Endodermal cell (in vitro differentiated cells): ENCODE results near the gene TPX2. TPM values are rescaled to one million over a fixed set of nuclear protein-coding genes. Genes with fewer than 3 reads are reported as not detected.
"Not testable (repeated sequence)": the region's sequence is repeated elsewhere in the genome, so short reads cannot be mapped to it uniquely, and the experiment has no call there.

Experiments
- DNase-seq: peaks from one replicate; pipeline ENCODE4 v3.0.0-alpha.2; 2017
- H3K27ac ChIP-seq: 2 replicates; pipeline ENCODE4 v1.5.1; 2013; ENCODE audit warnings: mild to moderate bottlenecking, low read depth, low read length, moderate library complexity
- H3K27me3 ChIP-seq: 2 replicates; pipeline ENCODE4 v1.6.1; 2013; ENCODE audit warnings: mild to moderate bottlenecking, low read length, moderate library complexity; ENCODE audit not compliant: insufficient read depth, control insufficient read depth, poor library complexity, severe bottlenecking
- H3K36me3 ChIP-seq: 2 replicates; pipeline ENCODE4 v1.7.0; 2013; ENCODE audit warnings: mild to moderate bottlenecking, low read length, moderate library complexity; ENCODE audit not compliant: control insufficient read depth, insufficient read depth
- H3K4me1 ChIP-seq: one replicate; pipeline ENCODE4 v1.7.0; 2013; ENCODE audit warnings: low read length; ENCODE audit not compliant: control insufficient read depth, insufficient read depth
- H3K4me3 ChIP-seq: 2 replicates; pipeline ENCODE4 v1.5.1; 2013; ENCODE audit warnings: mild to moderate bottlenecking, low read length, moderate library complexity
- H3K9ac ChIP-seq: 2 replicates; pipeline ENCODE4 v1.6.1; 2013; ENCODE audit warnings: mild to moderate bottlenecking, low read length, moderate library complexity; ENCODE audit not compliant: poor library complexity, severe bottlenecking; ENCODE audit errors: extremely low read depth
- H3K9me3 ChIP-seq: 2 replicates; pipeline ENCODE4 v1.6.1; 2013; ENCODE audit warnings: mild to moderate bottlenecking, low read length, moderate library complexity; ENCODE audit not compliant: control insufficient read depth
- H3K27ac Mint-ChIP-seq: 2 replicates; pipeline ENCODE4 v1.8.0; 2020; ENCODE audit warnings: mixed read lengths
- H3K27me3 Mint-ChIP-seq: 2 replicates; pipeline ENCODE4 v1.8.0; 2021; ENCODE audit warnings: mild to moderate bottlenecking, mixed read lengths; ENCODE audit not compliant: insufficient read depth
- H3K36me3 Mint-ChIP-seq: 2 replicates; pipeline ENCODE4 v1.8.0; 2020; ENCODE audit warnings: low read depth, mixed read lengths
- H3K4me1 Mint-ChIP-seq: 2 replicates; pipeline ENCODE4 v1.8.0; 2020; ENCODE audit warnings: mixed read lengths
- H3K4me3 Mint-ChIP-seq: 2 replicates; pipeline ENCODE4 v1.8.0; 2020; ENCODE audit warnings: mild to moderate bottlenecking, moderate library complexity, mixed read lengths
- H3K9me3 Mint-ChIP-seq: 2 replicates; pipeline ENCODE4 v1.8.0; 2020; ENCODE audit warnings: mild to moderate bottlenecking, mixed read lengths
- CTCF ChIP-seq: fragments of 200-600 bp; sonication (generic); conservative IDR thresholded peaks from 2 replicates; pipeline ENCODE4 v1.5.0; 2021; ENCODE audit warnings: antibody characterized with exemption, mild to moderate bottlenecking
- whole genome bisulfite sequencing, 2 experiments: methylation state at CpG; one replicate each; pipeline versions ENCODE4 v1.1.5 to v1.1.7; 2013; ENCODE audit warnings: missing lambda C conversion rate in 2 of 2, mixed read lengths in 1 of 2; ENCODE audit not compliant: insufficient coverage in 1 of 2, insufficient read length in 1 of 2; 5-methylcytosine and 5-hydroxymethylcytosine counted together
- total RNA-seq, 2 donors: library from RNA; stranded (reverse); fragmentation: NEBNext Ultra II Directional in 1 of 2; extraction: Animal tissue kit (Norgen Biotek cat#: 25700) in 1 of 2; gene quantifications; 2 replicates in 1 of 2; 3 replicates in 1 of 2; pipeline ENCODE4 v1.2.1, GENCODE V29; 2021

Gene TPX2
- total RNA-seq, 2 donors from 2014 or later, result 108 to 118 TPM

DNA sequence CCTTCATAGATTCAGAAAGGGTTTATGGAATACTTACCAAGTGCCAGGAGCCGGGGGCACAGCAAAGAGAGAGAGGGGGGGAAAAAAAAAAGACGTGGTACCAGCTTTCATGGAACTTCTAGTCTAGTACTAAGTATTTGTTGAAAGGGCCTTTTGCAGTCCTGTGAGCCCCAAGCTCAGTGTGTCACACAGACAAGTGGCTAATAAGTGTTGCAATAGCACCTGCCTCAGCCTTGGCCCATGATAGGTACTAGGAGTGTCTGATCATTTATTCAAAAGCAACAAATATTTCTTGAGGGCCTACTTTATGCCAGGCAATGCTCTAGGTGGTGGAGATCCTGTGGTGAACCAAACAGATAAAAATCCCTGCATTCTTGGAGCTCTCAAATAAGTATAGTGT, 88.0 kb downstream of the TPX2 start:
- no peak overlapping the region for H3K9ac ChIP-seq
- peaks cover 3% of the 10 kb centered on the region for H3K4me1 ChIP-seq
- no peak for DNase-seq
- Mint-ChIP-seq H3K9me3 (no peaks in the 10 kb centered on the region), H3K27me3 (no peaks in the 10 kb centered on the region), H3K27ac (no peak overlapping the region), H3K4me1 (peaks cover 3% of the 10 kb centered on the region), H3K36me3 (no peaks in the 10 kb centered on the region), H3K4me3 (no peak overlapping the region)
- no peaks in the 10 kb centered on the region for H3K36me3 ChIP-seq
- WGBS, 2 experiments, result 83 to 91% methylated on average over 2 of the region's 2 CpGs
- H3K27ac ChIP-seq, result no peak overlapping the region
- H3K27me3 ChIP-seq, result no peaks in the 10 kb centered on the region
- no peaks in the 10 kb centered on the region for H3K9me3 ChIP-seq
- no peak overlapping the region for H3K4me3 ChIP-seq
- no peak for TF ChIP-seq CTCF

GRCh38 chr20:31828016-31828415, 88.9 kb downstream of the TPX2 start:
- WGBS, 2 experiments, result 84 to 98% methylated on average over 7 to 10 of the region's 11 CpGs
- not testable (repeated sequence) for H3K27me3 Mint-ChIP-seq, H3K36me3 Mint-ChIP-seq, H3K4me1 ChIP-seq, H3K4me3 ChIP-seq, DNase-seq, H3K9me3 ChIP-seq, H3K4me1 Mint-ChIP-seq, H3K27ac Mint-ChIP-seq, H3K27ac ChIP-seq, H3K4me3 Mint-ChIP-seq, H3K9me3 Mint-ChIP-seq, H3K9ac ChIP-seq, H3K36me3 ChIP-seq, H3K27me3 ChIP-seq

- no peak for TF ChIP-seq CTCF
- no peak overlapping the region for H3K27ac Mint-ChIP-seq
- 88 to 89% methylated on average over 6 of the region's 6 CpGs for WGBS, 2 experiments
- H3K4me3 ChIP-seq, result no peak overlapping the region
- no peak for DNase-seq
- peaks cover 3% of the 10 kb centered on the region for H3K4me1 Mint-ChIP-seq
- no peaks in the 10 kb centered on the region for H3K36me3 ChIP-seq
- H3K4me3 Mint-ChIP-seq, result no peak overlapping the region
- H3K27me3 ChIP-seq, result no peaks in the 10 kb centered on the region
- H3K36me3 Mint-ChIP-seq, result no peaks in the 10 kb centered on the region
- H3K9ac ChIP-seq, result no peak overlapping the region
- no peaks in the 10 kb centered on the region for H3K9me3 Mint-ChIP-seq
- no peaks in the 10 kb centered on the region for H3K27me3 Mint-ChIP-seq
- no peaks in the 10 kb centered on the region for H3K9me3 ChIP-seq
- H3K27ac ChIP-seq, result no peak overlapping the region
- peaks cover 3% of the 10 kb centered on the region for H3K4me1 ChIP-seq
These were observed 90.6 kb downstream of the TPX2 start for GRCh38 chr20:31829731-31830130.

DNA sequence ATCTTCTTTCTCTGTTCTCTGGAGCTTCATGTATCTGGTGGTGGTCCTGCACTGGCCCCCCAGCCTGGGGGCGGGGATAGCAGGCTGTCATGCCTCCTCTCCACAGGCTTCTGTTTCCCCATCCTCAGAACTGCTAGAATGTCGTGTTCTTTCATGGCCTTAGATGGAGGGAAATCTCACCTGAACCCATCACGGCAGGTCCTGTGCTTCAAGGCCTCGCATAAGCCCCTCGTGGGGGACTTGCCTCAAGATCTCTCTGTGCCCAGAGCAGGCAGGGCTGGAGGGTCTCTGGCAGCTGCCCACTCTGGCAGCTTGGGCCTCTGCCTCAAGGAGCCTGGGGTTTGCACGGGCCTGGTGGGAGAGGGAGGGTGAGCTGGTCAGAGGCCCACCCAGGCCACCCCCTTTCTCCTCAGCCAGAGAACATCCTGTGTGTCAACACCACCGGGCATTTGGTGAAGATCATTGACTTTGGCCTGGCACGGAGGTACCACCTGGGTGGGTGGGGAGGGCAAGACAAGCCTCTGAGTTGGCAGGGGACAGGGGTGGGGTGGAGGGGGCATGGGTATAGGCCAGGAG, 91.4 kb downstream of the TPX2 start:
- Mint-ChIP-seq H3K27ac (no peak overlapping the region), H3K4me1 (peaks cover 3% of the 10 kb centered on the region), H3K4me3 (no peak overlapping the region), H3K27me3 (no peaks in the 10 kb centered on the region), H3K9me3 (no peaks in the 10 kb centered on the region), H3K36me3 (no peaks in the 10 kb centered on the region)
- 92 to 94% methylated on average over 5 to 8 of the region's 8 CpGs for WGBS, 2 experiments
- DNase-seq, result no peak
- Histone ChIP-seq H3K4me1 (peaks cover 3% of the 10 kb centered on the region), H3K27me3 (no peaks in the 10 kb centered on the region), H3K9ac (no peak overlapping the region), H3K36me3 (no peaks in the 10 kb centered on the region), H3K27ac (no peak overlapping the region), H3K4me3 (no peak overlapping the region), H3K9me3 (no peaks in the 10 kb centered on the region)
- TF ChIP-seq CTCF, result no peak
